Caki2 (cell line): ENCODE measurements around the gene SERPINA9. TPM values are rescaled to one million over a fixed set of nuclear protein-coding genes. Genes with fewer than 3 reads are reported as not detected.

Experiments
- DNase-seq: peaks from one replicate; pipeline ENCODE4 v3.0.0-alpha.2; 2015; ENCODE audit warnings: low read depth
- in situ Hi-C: cut with HindIII; loops from 2 replicates; pipeline ENCODE4 v1.10.0; 2016; ENCODE audit warnings: low sequenced_read_pairs, low pct_unique_long_range_greater_than_20kb, mixed read lengths
- total RNA-seq: library from RNA; depleted of rRNA; stranded (reverse); fragments of >200 nt; shearing (Covaris generic); gene quantifications from 2 replicates; pipeline ENCODE4 v1.2.3, GENCODE V29; 2014; ENCODE audit warnings: low replicate concordance

The SERPINA9 gene
- total RNA-seq, 1 experiment from 2014 or later = not detected

DNA sequence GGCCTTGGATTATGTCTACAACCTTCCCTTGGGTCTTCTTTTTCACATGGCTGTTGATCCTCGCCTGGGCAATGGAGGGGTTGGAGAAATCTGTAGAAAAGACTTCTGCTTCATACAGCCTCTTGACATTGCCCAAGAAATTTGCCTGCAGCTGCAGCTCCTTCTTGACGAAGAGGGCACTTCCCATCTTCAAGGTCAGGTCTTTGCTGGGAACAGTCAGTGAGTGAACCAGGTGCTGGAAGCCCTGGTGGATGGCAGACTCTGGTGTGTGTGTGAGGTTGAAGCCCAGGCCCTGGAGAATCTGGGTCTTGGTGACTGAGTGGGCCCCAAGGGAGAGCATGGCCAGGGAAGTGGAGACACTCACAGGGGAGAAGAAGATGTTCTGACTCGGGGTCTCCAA is 6.7 kb downstream of the SERPINA9 start:
- no peak for DNase-seq
- in situ Hi-C loops = no loop called here

DNA sequence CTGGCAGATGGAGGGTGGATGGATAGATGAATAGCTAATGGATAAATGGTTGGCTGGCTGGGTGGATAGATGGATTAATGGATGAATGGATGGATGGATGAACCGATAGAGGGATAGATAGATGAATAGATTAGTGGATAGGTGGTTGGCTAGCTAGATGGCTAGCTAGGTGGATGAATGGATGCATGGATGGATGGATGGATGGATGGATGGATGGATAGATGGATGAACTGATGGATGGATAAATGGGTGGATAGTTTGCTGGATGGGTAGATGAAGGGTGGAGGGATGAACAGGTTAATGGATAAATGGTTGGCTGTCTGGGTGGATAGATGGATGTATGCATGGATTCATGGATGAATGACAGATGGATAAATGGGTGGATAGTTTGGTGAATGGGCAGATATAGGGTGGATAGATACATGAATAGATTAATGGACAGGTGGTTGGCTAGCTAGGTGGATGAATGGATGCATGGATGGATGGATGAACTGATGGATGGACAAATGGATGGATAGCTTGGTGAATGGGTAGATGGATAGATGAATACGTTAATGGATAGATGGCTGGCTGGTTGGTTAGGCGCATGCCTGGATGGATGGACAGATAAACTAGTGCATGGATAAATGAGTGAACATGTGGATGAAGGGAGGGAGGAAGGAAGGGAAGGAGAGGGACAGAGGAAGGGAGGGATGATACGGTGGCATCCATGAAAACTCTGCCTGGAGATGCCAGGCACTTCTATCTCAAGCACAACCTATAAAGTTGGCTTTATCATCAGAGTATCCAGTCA is 8.1 kb downstream of the SERPINA9 start:
- DNase-seq = no peak
- in situ Hi-C loops = no loop called here

DNA sequence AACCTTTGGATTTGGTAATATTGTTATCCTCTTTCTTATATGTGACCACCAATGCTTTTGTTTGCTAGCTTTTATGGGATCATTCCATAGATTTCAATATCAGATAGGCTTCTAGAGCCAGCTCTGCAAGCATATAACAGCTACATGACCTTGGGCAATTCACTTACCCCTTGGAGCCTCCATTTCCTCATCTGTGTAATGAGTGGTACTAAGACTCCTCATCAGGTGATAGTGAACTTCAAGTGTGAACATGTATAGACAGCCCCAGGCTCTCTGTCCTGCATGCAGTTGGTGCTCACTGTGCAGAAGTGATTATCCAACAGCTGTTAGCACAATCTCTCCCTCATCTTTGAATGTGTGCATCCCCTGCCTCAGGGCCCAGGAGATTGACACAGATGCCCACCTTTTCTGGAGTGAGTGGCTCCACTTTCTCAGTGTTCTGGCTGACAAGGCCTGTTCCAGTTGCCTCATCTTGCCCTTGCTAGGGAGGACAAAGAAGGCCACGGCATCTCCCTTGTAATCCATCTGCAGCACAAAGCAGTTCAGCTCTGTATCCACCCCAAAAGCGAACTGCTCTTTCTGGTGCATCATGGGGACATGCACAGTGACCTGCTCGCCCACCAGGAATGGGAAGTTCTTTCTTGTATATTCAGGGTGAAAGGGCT is 9.2 kb downstream of the SERPINA9 start:
- no peak for DNase-seq
- in situ Hi-C loops = no loop called here

DNA sequence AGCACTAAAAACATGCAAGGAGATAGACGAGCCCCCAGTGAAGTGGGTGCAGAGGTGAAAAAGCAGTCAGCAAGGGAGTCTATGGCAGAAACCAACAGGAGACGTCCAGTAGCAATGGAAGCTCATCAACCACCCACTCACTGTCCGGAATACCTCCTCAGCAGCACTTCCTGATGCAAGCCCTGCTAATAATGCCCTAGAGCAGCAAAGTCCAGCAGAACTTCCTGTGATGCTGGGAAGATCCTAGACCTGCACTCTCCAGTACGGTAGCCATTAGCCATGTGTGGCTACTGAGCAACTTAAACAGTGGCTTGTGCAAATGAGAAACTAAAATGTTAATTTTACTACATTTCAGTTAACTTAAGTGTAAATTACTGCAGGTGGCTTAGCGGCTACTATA is 11.0 kb downstream of the SERPINA9 start:
- in situ Hi-C loops = no loop called here
- no peak for DNase-seq

DNA sequence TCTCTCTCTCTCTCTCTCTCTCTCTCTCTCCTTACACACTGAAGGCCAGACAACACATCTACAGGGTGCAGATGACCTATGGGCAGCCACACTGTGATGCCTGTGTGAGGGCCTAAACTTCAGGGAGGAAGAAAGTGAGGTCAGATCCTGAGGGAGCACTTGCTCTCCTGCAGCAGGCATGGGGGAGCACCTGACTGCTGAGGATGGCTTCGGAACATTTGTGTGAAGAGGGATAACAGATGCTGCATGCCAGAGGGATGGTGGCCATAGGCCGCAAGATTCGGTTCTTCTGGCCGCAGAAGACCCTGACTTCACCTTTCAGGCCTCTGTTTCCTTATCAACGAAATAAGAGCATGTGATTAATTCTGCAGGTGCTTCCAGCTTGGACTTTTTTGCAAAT is 11.7 kb downstream of the SERPINA9 start:
- in situ Hi-C loops = no loop called here
- no peak for DNase-seq

DNA sequence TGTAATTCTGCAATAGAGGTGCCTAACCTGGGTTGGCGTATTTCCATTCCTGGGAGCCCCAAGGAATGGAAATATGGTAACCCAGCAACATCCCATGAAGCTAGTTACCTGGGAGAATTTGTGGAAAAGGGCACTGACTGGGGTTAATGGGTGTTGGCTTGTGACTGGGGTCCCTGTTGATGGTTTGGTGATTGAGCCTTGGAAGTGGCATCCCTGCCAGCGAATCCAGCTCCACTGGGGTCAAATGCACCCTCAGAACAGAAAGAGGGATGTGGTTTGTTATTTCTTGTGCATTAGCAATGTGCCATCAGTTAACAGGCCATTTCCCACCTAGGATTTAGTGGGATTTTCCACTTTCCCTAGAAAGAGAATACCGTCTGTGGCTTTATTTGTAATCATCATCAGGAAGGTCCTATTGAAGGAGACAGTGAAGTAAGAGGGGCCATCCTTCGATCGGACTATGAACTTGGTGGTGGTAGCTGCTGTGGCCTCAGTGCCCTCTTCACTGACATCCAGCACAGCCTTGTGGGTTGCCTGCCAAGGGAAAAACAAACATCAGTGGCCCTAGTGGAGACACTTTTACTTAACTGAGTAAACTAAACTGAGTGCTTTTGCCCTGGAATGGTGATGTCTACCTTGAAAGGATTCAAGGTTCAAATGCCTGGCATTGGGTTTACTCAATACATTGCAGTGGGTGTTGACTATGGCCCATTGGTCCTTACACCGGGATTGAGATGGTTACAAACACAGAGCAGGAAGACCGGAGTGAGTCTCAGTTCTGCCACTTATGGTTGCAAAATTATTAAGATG is 13.0 kb downstream of the SERPINA9 start:
- in situ Hi-C loops = no loop called here

DNA sequence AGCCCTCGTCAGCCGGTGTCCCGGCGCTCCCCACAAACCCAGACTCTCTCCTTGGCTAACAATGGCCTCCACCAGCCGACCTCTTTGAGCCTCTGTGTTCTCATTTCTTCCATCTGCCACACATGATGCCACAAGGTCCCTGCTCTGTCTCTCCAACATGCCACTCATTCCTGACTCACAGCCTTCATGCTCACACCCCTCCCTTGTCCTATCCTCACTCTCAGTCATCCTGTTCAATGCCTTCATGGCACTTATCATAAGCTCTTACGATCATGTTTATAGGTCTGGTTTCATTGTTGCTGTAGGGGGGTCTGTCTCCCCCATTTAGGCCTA is 13.8 kb downstream of the SERPINA9 start:
- in situ Hi-C loops = no loop called here
- no peak for DNase-seq

More for the DNA sequence above, 13.0 kb downstream of the SERPINA9 start:
- no peak for DNase-seq

DNA sequence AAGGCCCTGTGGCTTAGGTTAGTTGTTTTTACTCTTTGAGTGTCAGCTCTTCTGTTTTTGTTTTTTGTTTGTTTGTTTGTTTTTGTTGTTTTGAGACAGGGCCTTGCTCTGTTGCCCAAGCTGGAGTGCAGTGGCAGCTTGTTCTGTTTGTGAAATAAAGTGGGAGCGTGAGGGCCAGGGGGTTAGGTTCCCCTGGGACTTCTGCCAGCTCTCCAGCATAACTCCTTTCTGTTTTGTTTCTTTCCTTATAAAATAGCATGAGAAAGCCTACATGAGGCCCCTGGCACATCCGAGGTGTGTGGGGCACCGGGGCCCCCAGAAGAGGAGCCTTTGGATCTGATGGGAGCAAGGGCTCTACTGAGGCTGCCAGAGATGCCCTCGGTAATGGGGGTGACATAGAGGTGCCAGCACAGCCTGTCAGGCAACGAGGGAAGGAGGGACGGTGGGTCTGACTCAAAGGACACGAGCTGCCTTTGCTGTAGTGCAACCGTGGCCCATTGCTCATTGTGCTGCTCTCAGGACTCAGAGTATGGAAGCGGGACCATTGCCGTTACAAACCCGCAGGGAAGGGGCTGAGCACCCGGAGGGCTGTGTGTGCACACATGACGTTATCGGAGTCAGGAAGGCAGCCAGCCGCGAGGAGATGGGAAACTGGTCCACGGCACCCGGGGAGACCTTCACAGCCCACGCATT is 14.3 kb downstream of the SERPINA9 start:
- in situ Hi-C loops = no loop called here
- no peak for DNase-seq

DNA sequence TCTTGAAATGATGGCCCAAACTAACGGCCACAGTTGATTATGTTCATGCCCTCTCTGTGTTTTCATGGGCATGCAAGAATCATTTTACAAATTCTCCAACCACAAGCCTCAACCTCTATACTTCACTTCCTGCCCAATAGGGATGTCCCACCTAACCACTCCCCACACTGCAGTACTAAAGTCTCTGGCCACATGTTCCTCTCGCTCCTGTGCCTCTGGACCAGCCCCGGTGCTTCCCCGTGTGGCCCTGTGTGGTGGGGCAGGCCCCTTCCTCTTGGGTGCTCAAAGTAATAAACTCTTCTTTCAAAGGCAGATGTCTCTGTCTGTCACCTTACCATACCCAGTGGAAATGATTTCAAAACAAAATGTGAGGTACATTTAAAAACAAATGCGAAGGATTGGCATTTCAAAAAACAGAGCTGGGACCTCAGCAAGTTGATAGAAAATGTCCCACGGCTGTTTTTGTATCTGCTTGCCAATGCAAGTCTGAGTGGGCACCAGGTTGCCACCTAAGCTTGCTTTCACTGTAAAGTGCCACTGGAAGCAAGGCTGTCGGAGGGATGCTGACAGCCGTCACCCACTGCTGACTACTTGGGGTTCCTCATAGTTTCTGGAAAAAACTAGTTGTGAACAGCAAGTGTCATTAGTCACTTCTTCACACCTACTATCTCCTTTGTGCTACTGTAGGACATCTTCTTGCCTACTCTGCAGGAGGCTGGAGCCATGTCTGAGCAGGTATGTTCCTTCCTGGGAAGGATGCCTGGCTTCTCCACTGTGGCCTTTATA is 15.2 kb downstream of the SERPINA9 start:
- no peak for DNase-seq
- in situ Hi-C loops = no loop called here

DNA sequence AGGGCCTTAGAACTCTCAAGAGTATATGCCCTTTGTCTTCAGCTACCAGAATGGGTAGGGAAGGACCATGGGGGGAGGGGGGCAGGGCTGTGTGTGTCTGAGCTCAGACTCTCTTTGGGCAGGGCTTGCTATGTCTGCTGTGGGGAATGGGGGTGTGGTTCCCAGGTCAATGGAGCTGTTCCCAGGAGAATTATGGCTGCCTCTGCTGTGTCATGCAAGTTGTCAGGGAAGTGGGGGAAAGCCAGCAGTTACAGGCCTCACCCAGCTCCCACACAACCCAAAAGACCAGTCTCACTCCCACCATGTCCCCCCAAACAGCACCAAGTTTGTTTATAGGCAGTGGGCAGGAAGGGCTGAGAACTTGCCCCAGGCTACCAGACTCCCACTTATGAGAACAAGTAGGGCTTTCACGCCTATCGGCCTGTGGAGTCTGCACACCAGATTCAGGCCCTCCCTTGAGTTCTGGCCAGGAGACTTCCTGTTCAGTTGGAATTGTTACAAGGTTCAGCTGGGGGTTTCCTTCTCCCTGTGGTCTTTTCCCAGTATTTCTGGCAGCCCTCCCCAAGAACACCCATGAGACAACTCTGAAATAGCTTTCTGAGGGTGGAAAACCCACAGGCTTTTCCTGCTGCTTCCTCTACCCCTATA is 17.3 kb downstream of the SERPINA9 start:
- in situ Hi-C loops = no loop called here
- no peak for DNase-seq

DNA sequence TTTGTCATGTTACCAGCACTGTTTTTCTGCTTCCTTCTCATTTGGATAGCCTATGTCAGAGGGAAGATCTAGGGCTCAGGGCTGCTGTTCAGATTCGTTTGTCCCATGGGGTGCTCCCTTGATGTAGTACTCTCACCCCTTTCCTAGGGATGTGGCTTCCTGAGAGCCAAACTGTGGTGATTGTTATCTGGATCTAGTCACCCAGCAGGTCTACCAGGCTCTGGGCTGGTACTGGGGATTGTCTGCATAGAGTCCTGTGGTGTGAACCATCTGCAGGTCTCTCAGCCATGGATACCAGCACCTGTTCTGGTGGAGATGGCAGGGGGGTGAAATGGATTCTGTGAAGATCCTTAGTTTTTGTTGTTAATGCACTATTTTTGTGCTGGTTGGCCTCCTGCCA is 17.9 kb downstream of the SERPINA9 start:
- in situ Hi-C loops = no loop called here
- no peak for DNase-seq

DNA sequence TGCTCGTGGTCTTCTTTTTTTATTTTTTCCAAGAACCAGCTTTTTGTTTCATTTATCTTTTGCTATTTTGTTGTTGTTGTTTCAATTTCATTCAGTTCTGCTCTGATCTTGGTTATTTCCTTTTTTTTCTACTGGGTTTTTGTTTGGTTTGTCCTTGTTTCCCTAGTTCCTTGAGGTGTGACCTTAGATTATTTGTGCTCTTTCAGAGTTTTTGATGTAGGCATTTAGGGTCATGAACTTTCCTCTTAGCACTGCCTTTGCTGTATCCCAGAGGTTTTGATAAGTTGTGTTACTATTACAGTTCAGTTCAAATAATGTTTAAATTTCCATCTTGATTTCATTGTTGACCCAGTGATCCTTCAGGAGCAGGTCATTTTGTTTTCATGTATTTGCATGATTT is 20.1 kb downstream of the SERPINA9 start:
- in situ Hi-C loops = no loop called here
- no peak for DNase-seq

DNA sequence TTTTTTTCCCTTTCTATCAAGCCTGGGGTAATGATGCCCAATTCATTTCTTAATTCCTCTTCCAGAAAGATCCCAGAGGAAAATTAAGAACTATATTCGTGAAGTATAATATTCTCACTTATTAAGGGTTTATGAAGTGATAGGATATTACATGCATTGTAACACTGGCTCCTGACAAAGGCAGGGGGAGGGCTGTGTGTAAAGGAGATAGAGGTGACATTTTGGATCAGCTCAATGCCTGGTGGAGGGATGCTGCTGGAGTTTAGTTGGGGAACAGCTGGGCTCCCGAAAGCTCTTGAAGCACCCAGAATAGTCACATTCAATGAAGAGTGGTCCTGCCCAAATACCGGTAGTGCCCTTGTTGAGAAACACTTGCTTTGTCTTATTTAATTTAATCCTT is 24.2 kb downstream of the SERPINA9 start:
- no peak for DNase-seq
- in situ Hi-C loops = no loop called here

DNA sequence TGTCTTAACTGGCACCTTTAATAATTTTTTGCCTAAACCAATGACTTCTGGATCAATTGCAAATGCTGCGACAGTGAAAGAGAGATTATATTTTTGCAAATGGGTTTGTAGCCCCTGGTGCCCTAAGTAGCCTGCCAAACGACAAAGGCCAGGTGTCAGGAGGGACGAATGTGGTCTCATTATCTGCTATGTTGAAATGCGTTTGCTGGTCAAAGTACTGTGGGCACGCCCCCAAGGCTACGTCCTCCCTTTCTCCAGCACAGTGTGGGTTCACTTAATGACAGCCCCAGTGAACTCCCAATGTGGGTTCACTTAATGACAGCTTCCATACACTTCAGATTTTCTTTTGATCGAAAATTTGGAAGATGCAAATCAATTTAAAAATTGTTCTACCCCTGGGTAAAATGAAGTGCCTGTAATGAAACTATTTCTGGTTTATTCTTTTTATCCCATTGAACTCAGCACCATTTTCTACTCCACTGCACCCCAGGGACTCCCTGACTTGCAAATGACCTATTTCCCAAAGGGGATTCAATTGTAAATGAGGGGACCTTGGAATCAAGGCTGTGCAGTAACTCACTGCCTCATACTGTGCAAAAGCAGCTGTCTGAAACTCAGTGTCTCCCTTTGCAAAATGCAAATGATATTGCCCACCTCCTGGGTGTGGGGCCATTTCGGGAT is 24.8 kb downstream of the SERPINA9 start:
- no peak for DNase-seq
- in situ Hi-C loops = no loop called here

DNA sequence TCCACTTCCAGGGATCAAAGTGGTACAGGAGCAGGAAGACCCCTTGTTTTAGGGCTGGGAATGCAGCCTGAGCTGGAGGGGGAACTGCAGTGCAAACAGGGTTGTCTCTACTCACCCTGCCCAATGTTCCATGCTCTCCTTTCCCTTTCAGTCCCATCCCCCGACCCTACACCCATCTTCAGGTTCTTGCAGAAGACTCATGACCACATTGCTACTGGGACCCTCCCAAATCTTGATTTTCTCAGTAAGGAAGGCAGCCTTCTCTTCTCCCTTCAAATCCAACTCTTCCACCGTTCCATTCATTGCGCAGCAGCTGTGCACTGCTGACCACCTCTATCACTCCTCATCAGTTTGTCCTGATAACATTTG is 25.3 kb downstream of the SERPINA9 start:
- in situ Hi-C loops = no loop called here
- no peak for DNase-seq

DNA sequence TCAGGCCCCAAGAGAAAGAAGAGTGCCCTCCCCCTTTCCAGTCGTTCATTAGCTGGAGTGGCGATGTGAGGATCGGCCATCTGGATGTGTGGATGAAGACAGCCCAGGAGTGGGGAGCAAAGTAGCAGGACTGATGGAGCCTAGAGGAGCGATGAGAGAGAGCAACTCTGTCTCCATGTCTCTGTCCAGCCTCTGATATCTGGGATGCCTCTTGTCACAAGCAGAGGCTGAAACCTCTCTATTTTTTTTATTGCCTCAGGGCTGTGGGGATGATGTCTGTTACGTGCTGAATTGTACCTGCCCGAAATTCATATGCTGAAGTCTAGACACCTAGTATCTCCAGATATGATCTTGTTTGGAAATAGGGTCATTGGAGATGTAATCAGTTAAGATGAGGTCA is 26.1 kb downstream of the SERPINA9 start:
- DNase-seq = no peak
- in situ Hi-C loops = no loop called here
